GM23338 (cell line): ENCODE results near the gene FUT8. TPM values are rescaled to one million over a fixed set of nuclear protein-coding genes. Genes with fewer than 3 reads are reported as not detected.
A peak's percentile ranks its signal among the peaks of the same experiment; 100 is the strongest.

Source experiments
- ATAC-seq: fragments of 200-7000 bp; cut with Tn5 transposase; 3 replicates; pipeline ENCODE4 v1.9.1; 2020
- DNase-seq: peaks from one replicate; pipeline ENCODE4 v3.0.0-alpha.2; 2015; ENCODE audit warnings: low spot score
- H2AFZ ChIP-seq: fragments of 200-600 bp; sonication (generic); 2 replicates; pipeline ENCODE4 v1.8.0; 2016; ENCODE audit warnings: antibody characterized with exemption, mild to moderate bottlenecking, moderate library complexity
- H3F3A ChIP-seq: fragments of 200-600 bp; sonication (generic); replicated peaks from 2 replicates; pipeline ENCODE4 v1.8.0; 2017; ENCODE audit warnings: antibody characterized with exemption, mixed run types, low read depth
- H3K27ac ChIP-seq: fragments of 200-600 bp; sonication (generic); 2 replicates; pipeline ENCODE4 v1.6.1; 2016; ENCODE audit warnings: low read depth
- H3K27me3 ChIP-seq: fragments of 200-600 bp; sonication (generic); 2 replicates; pipeline ENCODE4 v1.8.0; 2016; ENCODE audit warnings: mild to moderate bottlenecking, mixed run types, moderate library complexity; ENCODE audit not compliant: insufficient read depth
- H3K36me3 ChIP-seq: fragments of 200-600 bp; sonication (generic); 2 replicates; pipeline ENCODE4 v1.8.0; 2016; ENCODE audit warnings: mild to moderate bottlenecking; ENCODE audit not compliant: insufficient read depth
- H3K4me1 ChIP-seq: fragments of 200-600 bp; sonication (generic); 2 replicates; pipeline ENCODE4 v1.8.0; 2016; ENCODE audit warnings: mild to moderate bottlenecking, moderate library complexity; ENCODE audit not compliant: insufficient read depth
- H3K4me2 ChIP-seq: fragments of 200-600 bp; sonication (generic); 2 replicates; pipeline ENCODE4 v1.7.1; 2017; ENCODE audit warnings: mixed run types
- H3K4me3 ChIP-seq: fragments of 200-600 bp; sonication (generic); 2 replicates; pipeline ENCODE4 v1.6.1; 2016; ENCODE audit warnings: mixed run types
- H3K79me2 ChIP-seq: fragments of 200-600 bp; sonication (generic); replicated peaks from 2 replicates; pipeline ENCODE4 v1.8.0; 2017; ENCODE audit warnings: mild to moderate bottlenecking; ENCODE audit not compliant: insufficient read depth
- H3K9me2 ChIP-seq: fragments of 200-600 bp; sonication (generic); 2 replicates; pipeline ENCODE4 v1.8.0; 2017; ENCODE audit not compliant: insufficient read depth
- H4K20me1 ChIP-seq: fragments of 200-600 bp; sonication (generic); replicated peaks from 2 replicates; pipeline ENCODE4 v1.8.0; 2017; ENCODE audit warnings: mild to moderate bottlenecking; ENCODE audit not compliant: insufficient read depth
- H3K27ac Mint-ChIP-seq: 2 replicates; pipeline ENCODE4 v1.8.0; 2020; ENCODE audit warnings: inconsistent platforms, mild to moderate bottlenecking, moderate library complexity, mixed read lengths
- H3K27me3 Mint-ChIP-seq: 3 replicates; pipeline ENCODE4 v1.8.0; 2022; ENCODE audit warnings: low read depth, mild to moderate bottlenecking, moderate library complexity, mixed read lengths, inconsistent platforms; ENCODE audit not compliant: insufficient read depth, poor library complexity
- H3K36me3 Mint-ChIP-seq: 3 replicates; pipeline ENCODE4 v1.8.0; 2021; ENCODE audit warnings: low read depth, mild to moderate bottlenecking, inconsistent platforms, moderate library complexity, mixed read lengths
- H3K4me1 Mint-ChIP-seq: 3 replicates; pipeline ENCODE4 v1.8.0; 2020; ENCODE audit warnings: mild to moderate bottlenecking, inconsistent platforms, mixed read lengths
- H3K4me3 Mint-ChIP-seq: 3 replicates; pipeline ENCODE4 v1.8.0; 2021; ENCODE audit warnings: moderate library complexity, mild to moderate bottlenecking, inconsistent platforms, mixed read lengths
- H3K9me3 Mint-ChIP-seq: 3 replicates; pipeline ENCODE4 v1.8.0; 2020; ENCODE audit warnings: moderate library complexity, mild to moderate bottlenecking, inconsistent platforms, mixed read lengths
- EZH2 ChIP-seq: fragments of 200-600 bp; sonication (generic); IDR thresholded peaks from one replicate; pipeline ENCODE4 v1.8.0; 2017; ENCODE audit warnings: antibody characterized with exemption, mild to moderate bottlenecking, low read depth; ENCODE audit not compliant: unreplicated experiment
- EZH2phosphoT487 ChIP-seq: fragments of 200-600 bp; sonication (generic); IDR thresholded peaks from one replicate; pipeline ENCODE4 v1.8.1; 2018; ENCODE audit warnings: antibody characterized with exemption; ENCODE audit not compliant: unreplicated experiment
- JUNB ChIP-seq: IDR thresholded peaks from one replicate; pipeline ENCODE4 v1.6.1; 2016; ENCODE audit warnings: antibody characterized with exemption; ENCODE audit not compliant: unreplicated experiment
- STAT1 ChIP-seq: IDR thresholded peaks from one replicate; pipeline ENCODE4 v1.6.1; 2016; ENCODE audit warnings: antibody characterized with exemption; ENCODE audit not compliant: unreplicated experiment
- ZNF114 ChIP-seq: fragments of 250-450 bp; sonication (Bioruptor Pico); IDR thresholded peaks from 2 replicates; pipeline ENCODE4 v1.5.0; 2020; ENCODE audit warnings: mild to moderate bottlenecking, moderate library complexity
- ZNF331 ChIP-seq: fragments of 250-450 bp; sonication (Bioruptor Pico); IDR thresholded peaks from 2 replicates; pipeline ENCODE4 v1.5.0; 2020; ENCODE audit warnings: low read depth, mild to moderate bottlenecking, moderate library complexity
- ZNF462 ChIP-seq: fragments of 250-450 bp; sonication (Bioruptor Pico); IDR thresholded peaks from 2 replicates; pipeline ENCODE4 v1.5.0; 2020; ENCODE audit warnings: mild to moderate bottlenecking, moderate library complexity
- polyA plus RNA-seq: library from polyadenylated mRNA; unstranded; fragments of >200 nt; fragmentation: Nextera tagmentation; extraction: Ambion mirVana; gene quantifications from 2 replicates; pipeline ENCODE4 v1.2.1, GENCODE V29; 2016
- total RNA-seq: library from RNA; depleted of rRNA; stranded (reverse); fragments of >200 nt; shearing (Covaris generic); gene quantifications from 2 replicates; pipeline ENCODE4 v1.2.3, GENCODE V29; 2014
- TF ChIP-seq, protein P1 (sequence below), 2 experiments: fragments of 200-600 bp in 1 of 2; sonication (generic) in 1 of 2; conservative IDR thresholded peaks; 2 replicates each; pipeline versions ENCODE4 v1.5.1 to v1.6.1; 2016 to 2017; ENCODE audit warnings: antibody characterized with exemption in 2 of 2, low read depth in 2 of 2, mild to moderate bottlenecking in 2 of 2, moderate library complexity in 1 of 2
- TF ChIP-seq, protein P2 (sequence below): IDR thresholded peaks from one replicate; pipeline ENCODE4 v1.6.1; 2018; ENCODE audit warnings: antibody characterized with exemption; ENCODE audit not compliant: unreplicated experiment

The FUT8 gene
- total and polyA plus RNA-seq, 2 experiments from 2014 or later, result 8.2 to 23.2 TPM

DNA sequence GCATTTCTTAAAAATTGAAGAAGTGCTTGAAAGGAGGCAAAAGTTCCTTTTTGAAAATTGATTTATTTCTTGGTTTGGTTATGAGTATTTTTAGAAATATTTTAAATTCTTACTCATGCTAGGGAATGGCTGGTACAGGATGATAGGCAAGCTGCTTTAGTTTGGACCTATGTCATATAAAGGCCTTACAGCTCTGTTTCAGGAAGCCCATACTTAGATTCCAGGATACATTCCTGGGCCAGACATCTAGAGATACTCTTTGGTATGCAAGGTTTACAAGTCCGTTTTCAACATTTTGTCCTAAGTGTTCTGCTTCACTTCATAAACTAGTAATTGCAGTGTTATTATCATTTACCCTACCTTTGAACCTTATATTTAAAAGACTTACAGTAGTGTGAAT lies 186.8 kb downstream of the FUT8 start (continued):
- TF ChIP-seq, protein P1, sequence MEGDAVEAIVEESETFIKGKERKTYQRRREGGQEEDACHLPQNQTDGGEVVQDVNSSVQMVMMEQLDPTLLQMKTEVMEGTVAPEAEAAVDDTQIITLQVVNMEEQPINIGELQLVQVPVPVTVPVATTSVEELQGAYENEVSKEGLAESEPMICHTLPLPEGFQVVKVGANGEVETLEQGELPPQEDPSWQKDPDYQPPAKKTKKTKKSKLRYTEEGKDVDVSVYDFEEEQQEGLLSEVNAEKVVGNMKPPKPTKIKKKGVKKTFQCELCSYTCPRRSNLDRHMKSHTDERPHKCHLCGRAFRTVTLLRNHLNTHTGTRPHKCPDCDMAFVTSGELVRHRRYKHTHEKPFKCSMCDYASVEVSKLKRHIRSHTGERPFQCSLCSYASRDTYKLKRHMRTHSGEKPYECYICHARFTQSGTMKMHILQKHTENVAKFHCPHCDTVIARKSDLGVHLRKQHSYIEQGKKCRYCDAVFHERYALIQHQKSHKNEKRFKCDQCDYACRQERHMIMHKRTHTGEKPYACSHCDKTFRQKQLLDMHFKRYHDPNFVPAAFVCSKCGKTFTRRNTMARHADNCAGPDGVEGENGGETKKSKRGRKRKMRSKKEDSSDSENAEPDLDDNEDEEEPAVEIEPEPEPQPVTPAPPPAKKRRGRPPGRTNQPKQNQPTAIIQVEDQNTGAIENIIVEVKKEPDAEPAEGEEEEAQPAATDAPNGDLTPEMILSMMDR (conservative IDR thresholded peaks at IDR 0.05; ENCODE audit: low read depth in 2 of 2), result no peak
- TF ChIP-seq JUNB, result no peak

- Histone ChIP-seq H2AFZ (no peak overlapping the region), H3K9me2 (no peaks in the 10 kb centered on the region; the same call in 1 of the 2 replicates), H3K4me3 (no peak overlapping the region), H3F3A (no peaks in the 10 kb centered on the region), H3K36me3 (no peaks in the 10 kb centered on the region), H3K4me2 (no peak overlapping the region), H4K20me1 (no peaks in the 10 kb centered on the region), H3K27me3 (no peaks in the 10 kb centered on the region), H3K4me1 (no peaks in the 10 kb centered on the region), H3K27ac (no peak overlapping the region), H3K79me2 (no peaks in the 10 kb centered on the region)
- Mint-ChIP-seq H3K27ac (peak overlapping the region; percentile 80; the same call in 1 of the 2 replicates), H3K9me3 (no peaks in the 10 kb centered on the region), H3K27me3 (no peaks in the 10 kb centered on the region), H3K4me3 (no peak overlapping the region), H3K36me3 (no peaks in the 10 kb centered on the region; the same call in 2 of the 3 replicates), H3K4me1 (no peaks in the 10 kb centered on the region)
- no peak for DNase-seq
- TF ChIP-seq, protein P2, sequence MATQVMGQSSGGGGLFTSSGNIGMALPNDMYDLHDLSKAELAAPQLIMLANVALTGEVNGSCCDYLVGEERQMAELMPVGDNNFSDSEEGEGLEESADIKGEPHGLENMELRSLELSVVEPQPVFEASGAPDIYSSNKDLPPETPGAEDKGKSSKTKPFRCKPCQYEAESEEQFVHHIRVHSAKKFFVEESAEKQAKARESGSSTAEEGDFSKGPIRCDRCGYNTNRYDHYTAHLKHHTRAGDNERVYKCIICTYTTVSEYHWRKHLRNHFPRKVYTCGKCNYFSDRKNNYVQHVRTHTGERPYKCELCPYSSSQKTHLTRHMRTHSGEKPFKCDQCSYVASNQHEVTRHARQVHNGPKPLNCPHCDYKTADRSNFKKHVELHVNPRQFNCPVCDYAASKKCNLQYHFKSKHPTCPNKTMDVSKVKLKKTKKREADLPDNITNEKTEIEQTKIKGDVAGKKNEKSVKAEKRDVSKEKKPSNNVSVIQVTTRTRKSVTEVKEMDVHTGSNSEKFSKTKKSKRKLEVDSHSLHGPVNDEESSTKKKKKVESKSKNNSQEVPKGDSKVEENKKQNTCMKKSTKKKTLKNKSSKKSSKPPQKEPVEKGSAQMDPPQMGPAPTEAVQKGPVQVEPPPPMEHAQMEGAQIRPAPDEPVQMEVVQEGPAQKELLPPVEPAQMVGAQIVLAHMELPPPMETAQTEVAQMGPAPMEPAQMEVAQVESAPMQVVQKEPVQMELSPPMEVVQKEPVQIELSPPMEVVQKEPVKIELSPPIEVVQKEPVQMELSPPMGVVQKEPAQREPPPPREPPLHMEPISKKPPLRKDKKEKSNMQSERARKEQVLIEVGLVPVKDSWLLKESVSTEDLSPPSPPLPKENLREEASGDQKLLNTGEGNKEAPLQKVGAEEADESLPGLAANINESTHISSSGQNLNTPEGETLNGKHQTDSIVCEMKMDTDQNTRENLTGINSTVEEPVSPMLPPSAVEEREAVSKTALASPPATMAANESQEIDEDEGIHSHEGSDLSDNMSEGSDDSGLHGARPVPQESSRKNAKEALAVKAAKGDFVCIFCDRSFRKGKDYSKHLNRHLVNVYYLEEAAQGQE, result no peak
- TF ChIP-seq ZNF114 (CRISPR knock-in tag), result no peak
- ATAC-seq, result no peak
Measured at GRCh38 chr14:65600742-65601141, 188.2 kb downstream of the FUT8 start.

GRCh38 chr14:65604535-65604934 lies 192.0 kb downstream of the FUT8 start:
- Mint-ChIP-seq H3K4me3 (no peak overlapping the region), H3K4me1 (no peaks in the 10 kb centered on the region), H3K27me3 (no peaks in the 10 kb centered on the region), H3K36me3 (no peaks in the 10 kb centered on the region), H3K9me3 (no peaks in the 10 kb centered on the region), H3K27ac (no peak overlapping the region)
- Histone ChIP-seq H3K27ac (no peak overlapping the region), H2AFZ (no peak overlapping the region), H3K4me2 (no peak overlapping the region), H3K79me2 (no peaks in the 10 kb centered on the region), H3F3A (no peaks in the 10 kb centered on the region), H3K36me3 (no peaks in the 10 kb centered on the region), H3K27me3 (no peaks in the 10 kb centered on the region), H3K4me3 (no peak overlapping the region), H3K4me1 (no peaks in the 10 kb centered on the region), H4K20me1 (no peaks in the 10 kb centered on the region), H3K9me2 (no peaks in the 10 kb centered on the region)
- DNase-seq (no peak), ATAC-seq (no peak)
- TF ChIP-seq ZNF462 (CRISPR knock-in tag) (no peak), STAT1 (no peak), EZH2phosphoT487 (no peak), ZNF331 (CRISPR knock-in tag) (no peak), EZH2 (no peak), ZNF114 (CRISPR knock-in tag) (no peak)
